ENCODE data around the gene UPK2.

The UPK2 gene

DNA sequence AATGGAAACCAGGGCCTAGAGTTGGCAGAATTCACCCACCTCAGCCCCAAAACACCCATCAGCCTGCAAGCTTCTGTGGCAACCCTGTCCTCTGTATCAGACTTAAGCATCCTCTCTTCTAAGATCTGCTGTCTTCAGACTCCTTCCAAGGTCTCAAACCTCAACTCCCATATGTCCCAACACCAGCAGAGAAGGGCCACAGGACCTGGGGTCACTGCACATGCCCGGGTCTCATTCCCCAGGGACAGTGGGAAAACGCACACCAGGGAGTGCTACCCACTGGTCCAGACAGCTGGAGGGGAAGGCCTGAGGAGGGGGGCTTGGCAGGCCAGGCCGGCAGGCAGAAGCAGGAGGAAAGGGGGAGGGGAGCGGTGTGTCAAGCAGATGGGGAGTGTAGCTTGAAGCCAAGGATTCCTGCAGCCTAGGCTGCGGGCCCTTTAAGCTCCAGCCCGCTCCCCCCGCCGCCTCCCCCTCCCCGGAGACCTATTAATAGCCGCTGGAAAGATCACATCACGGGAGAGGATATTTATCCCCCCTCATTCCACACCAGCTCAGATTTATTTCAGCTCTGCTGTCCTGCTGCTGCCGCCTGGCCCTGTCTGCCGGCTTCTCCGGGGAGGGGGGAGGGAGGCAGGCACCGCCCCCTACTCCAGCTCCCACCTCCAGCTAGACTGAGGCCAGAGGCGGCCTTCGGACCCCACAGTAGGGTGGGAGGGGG, 47.0 kb upstream of the UPK2 start:
- Histone ChIP-seq H4K8ac (ENCODE audit: low read length) (peak overlapping the region; percentile 99), H3K9me3 (ENCODE audit: control insufficient read depth, low read length) (no peaks in the 10 kb centered on the region), H2AK5ac (ENCODE audit: low read length, severe bottlenecking) (peak overlapping the region; percentile 87), H2AFZ (ENCODE audit: low read depth, low read length) (no peak overlapping the region), H2BK5ac (ENCODE audit: low read depth, low read length, poor library complexity, severe bottlenecking) (peak overlapping the region; percentile 98), H3K4me2 (ENCODE audit: low read length, poor library complexity, severe bottlenecking) (peak overlapping the region; percentile 67), H3K4ac (ENCODE audit: low read depth in 1 of 2, low read length in 2 of 2) (peak overlapping the region; percentile 94 to 100), H3K14ac (ENCODE audit: low read length in 2 of 2) (peak overlapping the region in 1 of 2 experiments; percentile 61), H3K27me3 (ENCODE audit: control insufficient read depth in 1 of 2, insufficient read depth in 1 of 2, low read length in 2 of 2) (no peaks in the 10 kb centered on the region), H2BK12ac (ENCODE audit: low read length in 2 of 2) (peak overlapping the region; percentile 87 to 100), H3K4me1 (ENCODE audit: control insufficient read depth, insufficient read depth, low read depth, low read length) (peaks cover 65% of the 10 kb centered on the region), H3K36me3 (ENCODE audit: control insufficient read depth in 1 of 2, insufficient read depth in 2 of 2, low read depth in 1 of 2, low read length in 2 of 2) (peaks cover 34 to 38% of the 10 kb centered on the region in 2 experiments), H3K79me1 (replicated peaks; ENCODE audit: low read length, poor library complexity, severe bottlenecking) (peaks cover 17% of the 10 kb centered on the region), H4K91ac (ENCODE audit: low read length) (peak overlapping the region; percentile 100), H3K27ac (ENCODE audit: low read length, poor library complexity, severe bottlenecking) (peak overlapping the region; percentile 95), H3K4me3 (ENCODE audit: insufficient read depth in 1 of 2, low read depth in 1 of 2, low read length in 2 of 2) (peak overlapping the region; percentile 36 to 80), H3K18ac (ENCODE audit: low read depth in 1 of 2, low read length in 2 of 2) (peak overlapping the region; percentile 97 to 98), H3K9ac (ENCODE audit: low read length) (peak overlapping the region; percentile 93), H2BK15ac (ENCODE audit: low read depth, poor library complexity, severe bottlenecking) (peak overlapping the region; percentile 99), H3K23ac (ENCODE audit: low read length in 2 of 2) (peak overlapping the region in 1 of 2 experiments; percentile 97), H2BK120ac (ENCODE audit: low read depth, low read length) (peak overlapping the region; percentile 97)
- under 1% methylated on average over 8 of the region's 17 CpGs for WGBS
- peak; percentile 96 for DNase-seq

DNA sequence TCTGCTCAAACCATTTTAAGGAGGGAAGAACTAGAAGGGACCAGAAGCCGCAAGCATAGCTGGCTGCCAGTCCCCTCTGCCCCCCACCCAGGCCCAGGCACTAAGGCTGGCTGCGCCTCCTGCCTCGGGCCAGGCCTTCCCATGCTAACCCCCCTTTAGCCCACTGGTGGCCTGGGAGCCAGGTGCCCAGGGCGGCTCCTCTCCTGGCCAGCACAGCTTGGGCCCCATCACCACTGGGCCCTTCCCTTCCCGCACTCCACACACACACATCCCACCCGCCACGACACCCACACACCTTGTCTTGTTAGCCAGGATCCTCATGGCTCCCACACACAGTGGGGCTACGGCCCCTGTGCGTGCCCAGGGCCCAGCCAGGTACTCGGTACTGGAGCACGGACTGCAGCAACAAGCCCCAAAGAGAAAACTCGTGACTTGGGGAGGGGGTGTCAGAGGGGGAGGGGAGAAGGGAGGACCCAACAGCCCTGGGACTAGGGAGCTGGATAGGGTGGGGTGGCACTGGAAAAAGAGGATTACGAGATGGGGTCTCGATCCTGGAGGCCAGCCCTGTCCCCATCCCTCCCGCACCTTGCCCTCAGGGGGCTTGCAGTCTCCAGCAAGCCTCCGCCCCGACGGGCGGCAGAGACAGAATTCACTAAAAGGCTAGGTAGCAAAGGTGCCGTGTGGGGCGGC, 46.3 kb upstream of the UPK2 start:
- H3K27me3 ChIP-seq (ENCODE audit: control insufficient read depth in 1 of 2, insufficient read depth in 1 of 2, low read length in 2 of 2): no peaks in the 10 kb centered on the region
- whole genome bisulfite sequencing: 5% methylated on average over 18 of the region's 21 CpGs

DNA sequence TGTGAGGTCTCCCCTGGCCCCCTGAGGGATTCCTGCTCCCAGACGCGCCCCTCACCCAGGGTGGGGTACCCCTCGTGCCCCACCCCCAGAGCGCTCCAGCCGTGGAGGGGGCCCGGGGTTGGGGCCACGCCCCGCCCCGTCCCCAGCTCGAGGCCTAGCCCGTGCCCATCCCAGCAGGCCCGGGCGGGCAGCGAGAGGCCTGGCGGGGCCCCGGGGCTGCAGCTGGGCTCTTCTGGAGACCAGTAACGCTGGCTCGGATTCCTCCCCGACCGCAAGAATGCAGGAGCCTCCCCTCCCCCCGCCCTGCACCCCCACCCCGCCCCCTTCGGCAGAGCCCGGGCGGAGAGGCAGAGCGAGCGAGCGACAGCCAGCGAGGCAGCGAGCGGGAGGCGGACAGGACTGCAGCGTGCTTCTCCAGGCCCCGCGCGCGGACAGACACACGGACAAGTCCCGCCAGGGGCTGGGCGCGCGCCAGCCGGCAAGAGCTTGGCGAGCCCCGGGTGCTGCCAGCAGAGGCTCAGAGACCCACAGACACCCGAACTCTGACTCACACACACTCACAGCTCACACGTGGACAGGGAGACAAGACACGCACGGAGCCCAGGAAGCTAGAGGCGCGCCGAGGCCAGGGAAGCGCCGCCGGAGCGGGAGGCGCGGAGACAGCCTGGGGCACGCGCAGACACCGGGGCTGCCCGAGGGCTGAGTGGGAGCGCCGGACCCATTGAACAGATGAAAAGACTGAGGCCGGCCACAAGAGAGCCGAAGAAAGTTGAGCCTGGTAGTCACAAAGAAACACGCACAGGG, 45.6 kb upstream of the UPK2 start:
- Histone ChIP-seq H3K27ac (ENCODE audit: low read length, poor library complexity, severe bottlenecking) (peak overlapping the region; percentile 97), H3K27me3 (ENCODE audit: control insufficient read depth in 1 of 2, insufficient read depth in 1 of 2, low read length in 2 of 2) (no peaks in the 10 kb centered on the region), H3K23ac (ENCODE audit: low read length in 2 of 2) (peak overlapping the region in 1 of 2 experiments; percentile 86), H2BK12ac (ENCODE audit: low read length in 2 of 2) (peak overlapping the region; percentile 96 to 100), H3K14ac (ENCODE audit: low read length in 2 of 2) (peak overlapping the region in 1 of 2 experiments; percentile 68), H3K36me3 (ENCODE audit: control insufficient read depth in 1 of 2, insufficient read depth in 2 of 2, low read depth in 1 of 2, low read length in 2 of 2) (peaks cover 25 to 32% of the 10 kb centered on the region in 2 experiments), H3K79me1 (replicated peaks; ENCODE audit: low read length, poor library complexity, severe bottlenecking) (peaks cover 11% of the 10 kb centered on the region), H3K9ac (ENCODE audit: low read length) (peak overlapping the region; percentile 93), H2AFZ (ENCODE audit: low read depth, low read length) (no peak overlapping the region), H3K4me1 (ENCODE audit: control insufficient read depth, insufficient read depth, low read depth, low read length) (peaks cover 77% of the 10 kb centered on the region), H2AK5ac (ENCODE audit: low read length, severe bottlenecking) (peak overlapping the region; percentile 87), H2BK5ac (ENCODE audit: low read depth, low read length, poor library complexity, severe bottlenecking) (peak overlapping the region; percentile 99), H3K4ac (ENCODE audit: low read depth in 1 of 2, low read length in 2 of 2) (peak overlapping the region; percentile 95 to 100), H4K91ac (ENCODE audit: low read length) (peak overlapping the region; percentile 100), H2BK120ac (ENCODE audit: low read depth, low read length) (peak overlapping the region; percentile 100), H3K4me3 (ENCODE audit: insufficient read depth in 1 of 2, low read depth in 1 of 2, low read length in 2 of 2) (peak overlapping the region; percentile 39 to 80), H3K18ac (ENCODE audit: low read depth in 1 of 2, low read length in 2 of 2) (peak overlapping the region; percentile 98 to 99), H3K4me2 (ENCODE audit: low read length, poor library complexity, severe bottlenecking) (peak overlapping the region; percentile 67), H4K8ac (ENCODE audit: low read length) (peak overlapping the region; percentile 99), H3K9me3 (ENCODE audit: control insufficient read depth, low read length) (no peaks in the 10 kb centered on the region), H2BK15ac (ENCODE audit: low read depth, poor library complexity, severe bottlenecking) (peak overlapping the region; percentile 99)
- 3% methylated on average over 38 of the region's 67 CpGs for WGBS
- peak; percentile 97 for DNase-seq

More for the DNA sequence above, 46.3 kb upstream of the UPK2 start:
- H2AFZ ChIP-seq (ENCODE audit: low read depth, low read length): no peak overlapping the region
- H2BK5ac ChIP-seq (ENCODE audit: low read depth, low read length, poor library complexity, severe bottlenecking): peak overlapping the region; percentile 98
- H3K4ac ChIP-seq (ENCODE audit: low read depth in 1 of 2, low read length in 2 of 2): peak overlapping the region; percentile 94 to 100
- H2BK15ac ChIP-seq (ENCODE audit: low read depth, poor library complexity, severe bottlenecking): peak overlapping the region; percentile 99
- peak overlapping the region; percentile 96 to 100 for H2BK12ac ChIP-seq (ENCODE audit: low read length in 2 of 2)
- H3K4me3 ChIP-seq (ENCODE audit: insufficient read depth in 1 of 2, low read depth in 1 of 2, low read length in 2 of 2): peak overlapping the region; percentile 36 to 80
- peak overlapping the region; percentile 97 for H2BK120ac ChIP-seq (ENCODE audit: low read depth, low read length)
- peak overlapping the region; percentile 97 to 98 for H3K18ac ChIP-seq (ENCODE audit: low read depth in 1 of 2, low read length in 2 of 2)
- peak overlapping the region in 1 of 2 experiments; percentile 61 for H3K14ac ChIP-seq (ENCODE audit: low read length in 2 of 2)
- peak overlapping the region; percentile 87 for H2AK5ac ChIP-seq (ENCODE audit: low read length, severe bottlenecking)
- H4K91ac ChIP-seq (ENCODE audit: low read length): peak overlapping the region; percentile 100
- H3K23ac ChIP-seq (ENCODE audit: low read length in 2 of 2): peak overlapping the region in 1 of 2 experiments; percentile 97
- peak overlapping the region; percentile 67 for H3K4me2 ChIP-seq (ENCODE audit: low read length, poor library complexity, severe bottlenecking)
- peaks cover 71% of the 10 kb centered on the region for H3K4me1 ChIP-seq (ENCODE audit: control insufficient read depth, insufficient read depth, low read depth, low read length)
- DNase-seq: no peak
- peak overlapping the region; percentile 93 for H3K9ac ChIP-seq (ENCODE audit: low read length)
- no peaks in the 10 kb centered on the region for H3K9me3 ChIP-seq (ENCODE audit: control insufficient read depth, low read length)
- H4K8ac ChIP-seq (ENCODE audit: low read length): peak overlapping the region; percentile 99
- H3K27ac ChIP-seq (ENCODE audit: low read length, poor library complexity, severe bottlenecking): peak overlapping the region; percentile 95
- peaks cover 28 to 33% of the 10 kb centered on the region in 2 experiments for H3K36me3 ChIP-seq (ENCODE audit: control insufficient read depth in 1 of 2, insufficient read depth in 2 of 2, low read depth in 1 of 2, low read length in 2 of 2)
- H3K79me1 ChIP-seq (replicated peaks; ENCODE audit: low read length, poor library complexity, severe bottlenecking): peaks cover 13% of the 10 kb centered on the region
